Measurements from ENCODE around the gene KDM4F.
"Not testable (repeated sequence)": the region's sequence is repeated elsewhere in the genome, so short reads cannot be mapped to it uniquely, and the experiment has no call there.

DNA sequence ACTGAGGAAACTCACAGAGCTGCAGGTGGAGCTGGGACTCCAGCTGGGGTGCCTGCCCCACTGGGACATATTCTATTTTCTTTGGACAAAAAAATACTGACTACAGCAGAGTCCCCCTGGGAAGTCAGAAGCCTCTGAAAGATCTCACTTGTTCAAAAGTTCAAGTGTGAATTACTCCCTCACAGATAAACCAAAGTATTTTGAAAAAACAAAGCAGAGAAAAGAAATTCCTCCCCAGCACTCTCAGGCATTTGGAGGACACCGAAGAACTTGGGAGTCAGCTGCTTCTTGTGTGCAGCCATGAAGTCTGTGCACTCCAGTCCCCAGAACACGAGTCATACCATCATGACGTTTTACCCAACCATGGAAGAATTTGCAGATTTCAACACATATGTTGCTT, at the start of gene KDM4F:
- not testable (repeated sequence) for TF ChIP-seq ZNF23 (tag by site-specific recombination; IDR thresholded peaks at IDR 0.05; ENCODE audit: borderline replicate concordance); YY1 (tag by site-specific recombination; IDR thresholded peaks at IDR 0.05); ZNF138 (tag by site-specific recombination; IDR thresholded peaks at IDR 0.05; ENCODE audit: borderline replicate concordance); ZNF133 (tag by site-specific recombination; IDR thresholded peaks at IDR 0.05)
- TF ChIP-seq, protein P1, sequence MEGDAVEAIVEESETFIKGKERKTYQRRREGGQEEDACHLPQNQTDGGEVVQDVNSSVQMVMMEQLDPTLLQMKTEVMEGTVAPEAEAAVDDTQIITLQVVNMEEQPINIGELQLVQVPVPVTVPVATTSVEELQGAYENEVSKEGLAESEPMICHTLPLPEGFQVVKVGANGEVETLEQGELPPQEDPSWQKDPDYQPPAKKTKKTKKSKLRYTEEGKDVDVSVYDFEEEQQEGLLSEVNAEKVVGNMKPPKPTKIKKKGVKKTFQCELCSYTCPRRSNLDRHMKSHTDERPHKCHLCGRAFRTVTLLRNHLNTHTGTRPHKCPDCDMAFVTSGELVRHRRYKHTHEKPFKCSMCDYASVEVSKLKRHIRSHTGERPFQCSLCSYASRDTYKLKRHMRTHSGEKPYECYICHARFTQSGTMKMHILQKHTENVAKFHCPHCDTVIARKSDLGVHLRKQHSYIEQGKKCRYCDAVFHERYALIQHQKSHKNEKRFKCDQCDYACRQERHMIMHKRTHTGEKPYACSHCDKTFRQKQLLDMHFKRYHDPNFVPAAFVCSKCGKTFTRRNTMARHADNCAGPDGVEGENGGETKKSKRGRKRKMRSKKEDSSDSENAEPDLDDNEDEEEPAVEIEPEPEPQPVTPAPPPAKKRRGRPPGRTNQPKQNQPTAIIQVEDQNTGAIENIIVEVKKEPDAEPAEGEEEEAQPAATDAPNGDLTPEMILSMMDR (tag by site-specific recombination; IDR thresholded peaks at IDR 0.05) = not testable (repeated sequence)
